Right cardiac atrium (tissue), 5 donors: ENCODE data around the gene RARS1. TPM values are rescaled to one million over a fixed set of nuclear protein-coding genes. Genes with fewer than 3 reads are reported as not detected.

ENCODE experiments used
- ATAC-seq, 2 donors: fragments of 200-7000 bp; cut with Tn5 transposase; one replicate each; pipeline versions ENCODE4 v1.8.0 to v1.9.1; 2020; ENCODE audit warnings: moderate library complexity in 2 of 2, mild to moderate bottlenecking in 1 of 2
- DNase-seq, 3 donors: peaks; one replicate each; pipeline ENCODE4 v3.0.0-alpha.2; 2020
- H3K27ac ChIP-seq: one replicate; pipeline ENCODE4 v1.5.1; 2013; ENCODE audit warnings: mild to moderate bottlenecking, low read length, control low read depth, moderate library complexity
- H3K27me3 ChIP-seq: one replicate; pipeline ENCODE4 v1.6.1; 2013; ENCODE audit not compliant: control insufficient read depth, insufficient read depth
- H3K4me1 ChIP-seq: one replicate; pipeline ENCODE4 v1.6.1; 2013; ENCODE audit warnings: low read length; ENCODE audit not compliant: control insufficient read depth, insufficient read depth
- H3K4me3 ChIP-seq: one replicate; pipeline ENCODE4 v1.5.1; 2013; ENCODE audit warnings: low read length, control low read depth
- H3K9me3 ChIP-seq: one replicate; pipeline ENCODE4 v1.6.1; 2013; ENCODE audit warnings: low read length; ENCODE audit not compliant: control insufficient read depth
- WGBS: extraction: QIAGEN DNeasy Blood & Tissue Kit; methylation state at CpG from one replicate; pipeline ENCODE4 v1.1.7; 2013; 5-methylcytosine and 5-hydroxymethylcytosine counted together
- intact Hi-C, 4 donors: fragments of 100-400 bp; cut with DNase I; formaldehyde crosslinking; loops; one replicate each; pipeline versions ENCODE4 v1.11.0 to v1.14.0; 2022 to 2023
- microRNA-seq, 2 donors: library from miRNA; unstranded; fragments of <30 nt; microRNA quantifications; one replicate each; pipeline ENCODE4 v1.2.0, GENCODE V29; 2020 to 2021
- polyA plus RNA-seq: library from polyadenylated mRNA; stranded (reverse); fragments of 200-250 nt; gene quantifications from one replicate; pipeline ENCODE4 v1.2.3, GENCODE V29; 2013
- total RNA-seq, 4 donors: library from RNA; stranded (reverse); fragmentation: NEBNext Ultra II Directional; extraction: Animal tissue kit (Norgen Biotek cat#: 25700); gene quantifications; one replicate each; pipeline ENCODE4 v1.2.1, GENCODE V29; 2021
- donor health status: healthy with polysubstance abuse.
- donor health status: DM: no; HTN: yes; CAD: no.
- donor health status: DM: no; HTN: no; CAD: no.
- donor health status: DM: no; HTN: yes; CAD: no; lungs with severe emphysema.
- donor health status: DM: yes; HTN: yes; CAD: no.

The RARS1 gene
- total and polyA plus RNA-seq, 5 donors = 27.9 to 54.3 (median 48.3) TPM

- ATAC-seq (no peak), DNase-seq (no peak)
- H3K9me3 ChIP-seq = no peaks in the 10 kb centered on the region
- 95% methylated on average over 2 of the region's 2 CpGs for WGBS
- peaks cover 4% of the 10 kb centered on the region for H3K4me1 ChIP-seq
- H3K4me3 ChIP-seq = no peak overlapping the region
- intact Hi-C loops = no loop called here
- H3K27ac ChIP-seq = no peak overlapping the region
- no peaks in the 10 kb centered on the region for H3K27me3 ChIP-seq
Measured at GRCh38 chr5:168557389-168557788, 71.1 kb downstream of the RARS1 start.

DNA sequence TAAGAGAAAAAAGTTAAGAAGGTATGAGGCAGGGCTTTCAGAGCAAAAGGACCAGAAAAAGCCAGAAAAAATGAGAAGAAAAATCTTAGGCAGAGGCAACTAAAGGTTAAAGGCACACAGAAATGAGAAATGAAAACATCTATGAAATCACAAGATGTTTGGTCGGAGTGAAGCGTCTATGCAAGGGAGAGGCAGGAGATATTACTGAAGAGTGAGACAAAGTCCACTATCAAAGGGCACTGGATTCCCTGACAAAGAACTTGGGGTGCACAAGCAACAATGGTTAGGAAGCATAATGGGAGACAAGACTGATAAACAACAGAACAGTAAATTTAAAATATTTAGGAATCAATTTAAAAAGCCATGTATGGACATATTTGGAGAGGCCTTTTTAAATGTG, 76.0 kb downstream of the RARS1 start:
- Histone ChIP-seq H3K4me1 (no peaks in the 10 kb centered on the region), H3K27me3 (no peaks in the 10 kb centered on the region), H3K9me3 (no peaks in the 10 kb centered on the region), H3K4me3 (no peak overlapping the region), H3K27ac (no peak overlapping the region)
- WGBS = 70% methylated on average over 2 of the region's 2 CpGs
- intact Hi-C loops = no loop called here
- no peak for ATAC-seq
- no peak for DNase-seq

DNA sequence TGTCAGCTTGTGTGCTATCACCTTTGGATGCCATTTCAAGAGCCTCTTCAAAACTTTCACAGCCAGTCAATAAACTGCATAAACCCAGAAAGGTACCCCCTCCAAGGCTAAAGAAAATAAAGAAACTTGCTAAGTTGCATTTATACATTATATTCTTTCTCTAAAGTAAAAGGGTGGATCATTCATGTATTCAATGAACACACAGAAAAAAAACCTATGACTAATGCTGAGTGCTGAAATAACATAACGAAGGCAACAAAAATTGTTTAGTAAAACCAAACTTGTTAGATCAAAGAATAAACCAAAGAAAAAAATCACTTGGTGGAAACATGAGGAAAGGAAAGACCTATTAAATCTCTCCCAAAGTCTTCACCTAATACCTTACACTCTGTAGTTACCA, 77.7 kb downstream of the RARS1 start:
- WGBS = 92% methylated on average over 1 of the region's 1 CpG
- no peaks in the 10 kb centered on the region for H3K4me1 ChIP-seq
- DNase-seq (no peak), ATAC-seq (no peak)
- H3K9me3 ChIP-seq = no peaks in the 10 kb centered on the region
- H3K27me3 ChIP-seq = no peaks in the 10 kb centered on the region
- intact Hi-C loops = no loop called here
- H3K27ac ChIP-seq = no peak overlapping the region
- no peak overlapping the region for H3K4me3 ChIP-seq

- ATAC-seq (no peak), DNase-seq (no peak)
- H3K27me3 ChIP-seq = no peaks in the 10 kb centered on the region
- H3K4me3 ChIP-seq = no peak overlapping the region
- H3K4me1 ChIP-seq = peaks cover 3% of the 10 kb centered on the region
- H3K9me3 ChIP-seq = no peaks in the 10 kb centered on the region
- WGBS = 94% methylated on average over 6 of the region's 6 CpGs
- intact Hi-C loops = no loop called here
- no peak overlapping the region for H3K27ac ChIP-seq
Measured at GRCh38 chr5:168568738-168569137, 82.5 kb downstream of the RARS1 start.

Small RNA genes within 50 kb of the gene (microRNA-seq; reads per million reads assigned to microRNA genes)
- gene MIR103A1 (0 reads per million in 2 donors), gene MIR103B1 (0 reads per million in 2 donors)

Other genes with a start within 250 kb of the RARS1 start
- gene WWC1, start 194.8 kb upstream of the RARS1 start, total RNA-seq = 1 to 10 TPM in 3 of 4 donors, under 1 TPM in 1; 0.79 to 1.7 (median 1.2) TPM
- 0.45 TPM for gene WWC1, start 194.8 kb upstream of the RARS1 start, polyA plus RNA-seq
- not detected for gene FBLL1, start 42.8 kb downstream of the RARS1 start, total RNA-seq
- 0.09 TPM for gene FBLL1, start 42.8 kb downstream of the RARS1 start, polyA plus RNA-seq
- gene PANK3, start 92.9 kb downstream of the RARS1 start, total RNA-seq = 10 to 100 TPM; 29.2 to 38.6 (median 33.3) TPM
- 5.3 TPM for gene PANK3, start 92.9 kb downstream of the RARS1 start, polyA plus RNA-seq